HG03108 (cell line): Measurements from ENCODE around the gene ZNF76.
"Not testable (repeated sequence)": the region's sequence is repeated elsewhere in the genome, so short reads cannot be mapped to it uniquely, and the experiment has no call there.

ENCODE experiments used
- ATAC-seq: cut with Tn5 transposase; IDR thresholded peaks from one replicate; pipeline ENCODE4 v1.9.1; 2021; ENCODE audit warnings: moderate library complexity; ENCODE audit not compliant: unreplicated experiment

Gene ZNF76

DNA sequence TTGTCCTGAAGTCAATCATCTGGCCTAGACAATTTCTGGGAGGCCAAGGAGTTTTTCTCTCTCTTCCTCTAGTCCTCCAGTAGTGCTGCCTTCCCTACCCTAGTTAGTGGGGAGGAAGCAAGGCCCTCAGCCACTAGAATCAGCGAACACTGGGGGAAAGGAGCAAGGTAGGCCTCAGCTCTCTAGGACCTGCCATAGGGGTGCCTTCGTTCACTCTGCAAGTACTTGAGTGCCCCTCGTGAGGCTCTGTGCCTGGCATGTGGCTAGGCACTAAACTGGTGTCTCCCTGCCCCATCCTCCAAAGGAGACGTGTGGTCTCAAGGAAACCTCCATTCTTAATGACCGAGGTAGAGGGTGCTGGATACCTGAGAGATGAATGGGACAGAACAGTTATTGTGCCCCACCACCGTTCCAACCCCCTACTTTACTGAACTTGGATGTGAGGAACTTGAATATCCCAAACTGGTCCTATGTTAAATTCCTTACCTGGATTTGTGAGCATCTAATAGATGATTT, 39.1 kb downstream of the ZNF76 start:
- ATAC-seq: no peak

DNA sequence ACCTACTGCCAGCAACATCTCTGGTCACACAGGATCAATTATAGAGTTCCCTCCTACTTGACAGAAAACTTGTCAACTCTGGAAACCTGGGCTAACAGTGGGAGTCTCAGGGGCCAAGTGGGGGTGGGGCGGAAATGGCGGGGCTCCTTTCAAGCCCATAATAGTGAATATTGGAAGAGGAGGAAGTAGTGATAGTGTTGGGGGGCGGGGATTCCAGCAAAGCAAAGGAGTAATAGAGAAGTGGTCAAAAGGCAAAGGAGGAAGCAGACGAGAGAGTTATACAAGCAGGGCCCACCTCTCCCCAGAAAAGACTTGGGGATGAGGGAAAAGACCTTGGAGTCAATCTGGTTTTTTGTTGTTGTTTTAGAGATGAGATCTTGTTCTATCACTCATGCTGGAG, 40.1 kb downstream of the ZNF76 start:
- no peak for ATAC-seq

DNA sequence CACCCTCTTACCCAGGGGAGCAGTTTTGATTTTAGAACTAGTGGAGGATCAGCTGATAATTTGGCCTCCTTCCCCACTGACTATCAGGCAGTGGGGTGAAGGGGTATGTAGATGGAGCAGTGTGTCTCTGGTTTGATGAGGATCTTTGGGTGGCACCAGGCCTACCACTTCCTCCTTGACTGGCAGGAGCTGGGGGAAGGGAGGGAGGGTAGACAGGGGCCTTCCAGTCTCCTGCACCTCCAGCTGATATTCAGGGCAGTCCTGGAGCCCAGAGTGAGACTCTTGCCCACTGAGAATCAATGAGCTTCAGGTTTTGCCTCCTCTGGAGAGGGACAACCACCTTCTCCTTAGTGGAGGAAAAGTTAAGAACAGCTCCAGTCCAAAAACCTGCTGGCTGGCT, 41.3 kb downstream of the ZNF76 start:
- no peak for ATAC-seq

DNA sequence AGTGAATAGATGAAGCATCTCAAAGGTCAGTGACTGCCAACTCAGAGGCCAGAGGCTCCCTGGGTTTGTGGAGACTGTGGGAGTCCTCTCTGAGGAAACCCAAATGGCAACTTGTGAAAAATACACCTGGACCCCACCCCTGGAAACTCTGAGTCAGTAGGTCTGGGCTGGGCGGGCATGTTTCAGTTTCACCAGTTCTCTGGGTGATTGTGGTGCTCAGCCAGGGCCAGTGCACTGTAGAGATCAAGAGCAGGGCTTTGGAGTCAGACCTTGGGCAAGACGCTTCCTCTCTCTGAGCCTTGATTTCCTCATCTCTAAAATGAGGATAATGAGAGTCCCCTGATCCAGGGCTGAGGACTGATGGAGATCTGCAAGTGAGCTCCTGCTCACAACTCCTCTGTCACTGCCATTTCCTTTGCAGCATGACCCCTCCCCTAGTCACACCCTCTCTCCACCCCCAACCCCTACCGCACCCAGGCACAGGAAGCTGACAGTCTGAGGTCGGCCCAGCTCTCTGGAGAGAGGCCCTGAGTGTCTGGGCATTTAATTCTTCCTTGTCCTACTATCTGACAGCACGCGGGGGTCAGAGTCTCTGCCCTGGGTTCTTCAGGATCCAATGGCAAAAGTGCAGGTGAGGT, 43.2 kb downstream of the ZNF76 start:
- peak; percentile 79 for ATAC-seq

DNA sequence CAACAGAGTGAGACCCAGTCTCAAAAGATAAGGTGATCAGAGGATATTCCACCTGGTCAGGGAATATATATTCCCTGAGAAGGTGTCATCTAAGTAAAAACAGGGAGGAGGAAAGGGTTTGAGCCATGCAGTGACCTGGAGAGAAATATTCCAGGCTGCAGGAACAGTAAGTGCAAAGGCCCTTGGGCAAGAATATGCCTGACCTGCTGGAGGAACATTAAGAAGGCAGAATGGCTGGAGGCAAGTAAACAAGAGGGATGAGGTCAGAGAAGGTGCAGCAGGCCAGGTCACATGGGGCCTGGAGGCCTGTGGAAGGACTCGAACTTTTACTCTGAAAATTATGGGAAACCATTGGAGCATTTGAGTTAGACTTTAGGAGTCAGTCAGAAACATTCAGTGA, 44.8 kb downstream of the ZNF76 start:
- ATAC-seq: no peak

DNA sequence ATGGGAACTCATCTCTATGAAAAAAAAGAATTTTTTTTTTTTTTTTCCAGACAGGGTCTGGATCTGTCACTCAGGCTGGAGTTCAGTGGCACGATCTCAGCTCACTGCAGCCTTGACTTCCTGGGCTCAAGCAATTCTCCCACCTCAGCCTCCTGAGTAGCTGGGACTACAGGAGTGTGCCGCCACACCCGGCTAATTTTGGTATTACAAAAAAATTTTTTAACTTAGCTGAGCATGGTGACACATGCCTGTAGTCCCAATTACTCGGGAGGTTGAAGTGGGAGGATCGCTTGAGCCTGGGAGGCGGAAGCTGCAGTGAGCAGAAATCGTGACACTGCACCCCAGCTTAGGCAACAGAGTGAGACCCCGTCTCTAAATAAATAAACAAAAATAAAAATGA, 45.6 kb downstream of the ZNF76 start:
- ATAC-seq: no peak

DNA sequence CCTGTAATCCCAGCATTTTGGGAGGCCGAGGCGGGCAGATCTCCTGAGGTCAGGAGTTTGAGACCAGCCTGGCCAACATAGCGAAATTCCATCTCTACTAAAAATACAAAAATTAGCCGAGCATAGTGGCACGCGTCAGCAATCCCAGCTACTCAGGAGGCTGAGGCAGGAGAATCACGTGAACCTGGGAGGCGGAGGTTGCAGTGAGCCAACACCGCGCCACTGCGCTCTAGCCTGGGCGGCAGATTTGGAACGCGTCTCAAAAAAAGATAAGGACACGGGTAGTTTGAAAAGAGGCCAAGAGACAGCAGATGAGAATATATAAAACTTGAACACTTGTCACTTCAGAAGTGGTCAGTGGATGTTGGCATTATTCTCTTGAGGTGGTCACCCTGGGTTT, 47.6 kb downstream of the ZNF76 start:
- not testable (repeated sequence) for ATAC-seq

DNA sequence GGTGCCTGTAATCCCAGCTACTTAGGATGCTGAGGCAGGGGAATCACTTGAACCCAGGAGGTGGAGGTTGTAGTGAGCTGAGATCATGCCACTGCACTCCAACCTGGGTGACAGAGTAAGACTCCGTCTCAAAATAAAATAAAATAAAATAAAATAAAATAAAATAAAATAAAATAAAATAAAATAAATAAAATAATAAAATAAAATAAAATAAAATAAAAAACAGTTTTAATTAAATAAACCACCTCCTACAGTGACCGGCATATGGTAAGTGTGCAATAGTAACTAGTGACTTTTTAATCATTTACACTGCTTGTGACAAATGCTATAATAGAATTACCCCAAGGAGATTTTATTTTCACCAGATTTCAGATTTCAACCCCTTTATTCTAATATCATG, 49.0 kb downstream of the ZNF76 start:
- ATAC-seq: not testable (repeated sequence)

DNA sequence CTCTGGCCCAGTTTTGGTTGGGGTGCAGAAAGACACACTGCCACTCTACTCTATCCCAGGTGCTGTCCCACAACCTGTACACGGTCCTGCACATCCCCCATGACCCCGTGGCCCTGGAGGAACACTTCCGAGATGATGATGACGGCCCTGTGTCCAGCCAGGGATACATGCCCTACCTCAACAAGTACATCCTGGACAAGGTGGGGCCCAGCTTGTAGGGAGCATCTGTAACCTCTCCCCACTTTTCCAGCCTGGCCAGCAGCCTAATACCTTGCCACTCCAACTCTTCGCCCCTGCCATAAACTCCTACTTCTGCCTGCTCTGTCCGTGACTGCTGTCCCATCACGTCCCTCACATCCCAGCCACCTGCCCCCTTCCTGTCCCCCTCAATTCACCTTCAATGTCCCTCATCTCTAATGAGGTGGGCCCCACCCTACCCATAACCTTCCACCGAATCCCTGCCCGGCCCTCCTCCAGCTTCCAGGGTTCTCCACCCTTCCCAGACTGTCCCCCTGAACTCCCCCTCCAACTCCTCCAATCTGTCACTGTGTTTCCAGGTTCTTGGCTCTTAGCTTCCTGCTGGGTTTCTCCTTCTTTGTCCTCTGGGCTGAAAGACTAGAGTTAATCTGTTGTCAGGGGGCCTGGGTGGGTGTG, 50.2 kb downstream of the ZNF76 start:
- ATAC-seq: no peak

DNA sequence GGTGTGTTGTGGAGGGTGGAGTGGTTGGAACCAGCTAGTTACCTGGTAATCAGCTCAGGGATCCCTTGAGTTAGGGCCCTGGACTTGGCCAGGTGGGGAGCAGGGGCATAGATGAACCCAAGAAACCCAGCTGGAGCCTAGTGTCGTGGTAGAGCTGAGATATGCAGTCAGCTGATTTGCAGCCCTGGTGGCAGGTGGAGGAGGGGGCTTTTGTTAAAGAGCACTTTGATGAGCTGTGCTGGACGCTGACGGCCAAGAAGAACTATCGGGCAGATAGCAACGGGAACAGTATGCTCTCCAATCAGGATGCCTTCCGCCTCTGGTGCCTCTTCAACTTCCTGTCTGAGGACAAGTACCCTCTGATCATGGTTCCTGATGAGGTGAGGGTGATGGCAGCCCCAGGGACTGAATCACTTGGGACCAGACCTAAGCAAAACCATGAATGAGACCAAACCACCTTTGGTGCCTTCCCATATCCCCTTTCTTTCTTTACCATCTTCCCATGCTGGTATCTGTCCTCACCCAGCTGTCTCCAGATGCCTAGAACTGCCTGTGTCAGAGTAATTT, 50.8 kb downstream of the ZNF76 start:
- no peak for ATAC-seq

DNA sequence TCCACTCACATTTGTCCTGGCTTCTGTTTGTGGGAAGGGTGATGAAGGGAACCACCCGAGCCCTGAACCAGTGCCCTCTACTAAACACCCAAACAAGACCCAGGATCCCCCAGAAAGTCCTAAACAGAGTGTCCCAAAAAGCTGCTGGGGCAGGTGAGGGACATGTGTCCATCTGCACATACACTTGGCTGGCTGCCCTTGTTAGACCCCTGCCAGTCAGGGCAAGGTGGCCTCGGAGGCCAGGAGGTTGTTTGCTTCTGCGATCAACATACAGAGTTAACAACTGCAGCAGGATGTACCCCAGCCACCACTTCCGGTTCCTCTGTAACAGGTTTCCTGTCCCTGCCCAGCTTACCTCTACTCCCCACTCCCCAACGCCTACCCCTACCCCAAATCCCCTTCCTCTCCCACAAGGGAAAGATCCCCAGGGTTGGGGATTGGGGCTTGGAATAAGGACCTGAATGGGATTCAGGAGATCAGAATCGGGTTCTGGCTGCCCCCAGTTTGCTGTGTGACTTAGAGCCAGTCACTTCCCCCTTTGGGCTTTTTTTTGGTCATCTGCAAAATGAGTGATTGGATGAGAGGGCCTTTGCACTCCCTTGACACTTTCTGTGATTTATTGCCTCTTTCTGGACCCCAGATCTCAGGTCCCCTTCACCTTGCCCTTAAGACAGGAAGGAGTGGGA, 52.0 kb downstream of the ZNF76 start:
- no peak for ATAC-seq

DNA sequence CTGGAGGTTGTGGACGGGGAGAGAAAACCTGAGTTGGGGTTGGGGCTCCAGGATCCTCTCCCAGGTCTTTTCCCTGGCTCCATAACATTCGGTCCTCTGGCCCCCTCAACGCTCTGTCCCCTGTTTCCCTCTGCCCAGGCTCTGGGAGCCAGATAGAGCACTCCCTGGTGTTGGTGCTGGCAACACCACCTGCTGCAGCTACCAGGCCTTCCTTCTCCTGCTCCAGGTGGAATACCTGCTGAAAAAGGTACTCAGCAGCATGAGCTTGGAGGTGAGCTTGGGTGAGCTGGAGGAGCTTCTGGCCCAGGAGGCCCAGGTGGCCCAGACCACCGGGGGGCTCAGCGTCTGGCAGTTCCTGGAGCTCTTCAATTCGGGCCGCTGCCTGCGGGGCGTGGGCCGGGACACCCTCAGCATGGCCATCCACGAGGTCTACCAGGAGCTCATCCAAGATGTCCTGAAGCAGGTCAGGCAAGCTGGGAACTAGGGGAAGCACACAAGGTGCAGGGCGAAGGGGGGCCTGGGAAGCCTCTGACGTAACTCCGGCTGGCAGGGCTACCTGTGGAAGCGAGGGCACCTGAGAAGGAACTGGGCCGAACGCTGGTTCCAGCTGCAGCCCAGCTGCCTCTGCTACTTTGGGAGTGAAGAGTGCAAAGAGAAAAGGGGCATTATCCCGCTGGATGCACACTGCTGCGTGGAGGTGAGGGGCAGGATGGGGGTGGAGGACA, 52.7 kb downstream of the ZNF76 start:
- ATAC-seq: no peak

DNA sequence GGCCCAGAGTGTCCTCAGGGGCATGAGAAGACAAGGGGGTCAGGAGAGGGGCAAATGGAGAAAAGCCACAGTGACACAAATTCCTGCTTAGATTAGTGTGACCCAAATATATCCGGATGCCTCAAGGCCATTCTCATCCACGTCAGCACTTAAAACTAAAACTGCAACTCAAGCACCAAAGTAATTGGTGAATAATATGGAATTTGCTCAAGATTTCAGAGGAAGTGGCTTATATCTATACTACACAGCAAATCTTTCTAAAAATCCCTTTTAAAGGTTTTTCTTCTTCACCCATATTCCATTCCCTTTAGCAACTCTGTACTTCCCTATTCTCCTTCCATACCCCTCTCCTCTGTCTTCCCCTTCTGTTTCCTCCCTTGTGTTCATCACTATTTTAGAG, 53.3 kb downstream of the ZNF76 start:
- no peak for ATAC-seq

DNA sequence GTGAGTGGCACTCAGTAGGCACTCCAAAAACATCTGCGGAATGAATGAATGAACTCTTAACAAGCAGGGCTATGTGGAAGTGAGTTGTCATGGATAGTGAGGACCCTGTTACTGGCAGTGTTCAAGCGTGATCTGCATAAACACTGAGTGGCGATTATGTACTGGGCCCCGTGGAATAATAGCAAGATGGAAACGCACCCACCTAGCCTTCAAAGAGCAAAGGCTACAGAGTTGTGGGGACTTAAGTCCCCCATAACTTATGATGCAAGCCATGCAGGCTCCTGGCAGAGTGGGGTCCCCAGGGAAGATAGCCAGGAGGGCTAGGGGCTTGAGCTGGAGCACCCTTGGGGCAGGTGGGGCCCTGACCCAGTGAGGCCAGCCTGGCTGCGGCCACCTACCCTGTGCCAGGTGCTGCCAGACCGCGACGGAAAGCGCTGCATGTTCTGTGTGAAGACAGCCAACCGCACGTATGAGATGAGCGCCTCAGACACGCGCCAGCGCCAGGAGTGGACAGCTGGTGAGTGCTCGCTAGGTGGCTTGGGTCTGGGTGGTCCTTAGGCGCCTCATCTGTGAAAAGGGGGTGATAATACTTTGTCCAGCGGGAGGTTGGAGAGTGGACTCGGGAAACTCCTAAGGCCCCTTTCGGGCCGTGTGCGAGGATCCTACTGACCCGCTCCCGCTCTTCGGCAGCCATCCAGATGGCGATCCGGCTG, 58.1 kb downstream of the ZNF76 start:
- no peak for ATAC-seq

DNA sequence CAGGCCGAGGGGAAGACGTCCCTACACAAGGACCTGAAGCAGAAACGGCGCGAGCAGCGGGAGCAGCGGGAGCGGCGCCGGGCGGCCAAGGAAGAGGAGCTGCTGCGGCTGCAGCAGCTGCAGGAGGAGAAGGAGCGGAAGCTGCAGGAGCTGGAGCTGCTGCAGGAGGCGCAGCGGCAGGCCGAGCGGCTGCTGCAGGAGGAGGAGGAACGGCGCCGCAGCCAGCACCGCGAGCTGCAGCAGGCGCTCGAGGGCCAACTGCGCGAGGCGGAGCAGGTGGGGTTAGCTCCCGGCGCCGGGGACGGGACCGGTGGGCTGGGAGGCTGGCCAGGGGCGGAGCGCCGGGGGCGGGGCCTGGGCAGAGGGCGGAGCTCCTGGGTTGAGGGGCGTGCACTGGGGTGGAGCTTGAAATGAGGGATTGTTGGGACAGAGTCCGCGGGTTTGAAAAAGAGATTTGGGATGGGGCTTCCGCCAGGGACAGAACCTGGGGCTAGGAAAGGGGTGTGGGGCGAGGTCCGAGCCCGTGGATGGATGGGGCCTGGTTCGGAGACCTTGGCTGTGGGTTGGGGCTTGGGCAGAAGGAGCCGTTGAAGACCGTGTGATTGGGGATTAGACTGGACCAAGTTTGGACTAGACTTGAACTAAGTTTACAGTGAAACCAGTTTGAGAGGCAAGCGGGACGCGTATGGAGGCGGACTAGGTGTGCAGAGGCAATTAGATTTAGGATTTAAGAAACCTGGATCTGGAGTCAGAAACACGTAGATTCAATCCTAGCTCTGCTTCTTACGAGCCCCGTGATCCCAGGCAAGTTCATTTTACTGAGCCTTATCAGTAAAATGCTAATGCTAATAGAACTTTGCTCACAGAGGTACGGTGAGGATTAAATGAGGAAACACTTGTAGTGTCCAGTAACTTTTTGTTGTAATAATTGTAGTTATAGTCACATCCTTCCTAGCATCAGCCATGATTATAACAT, 58.9 kb downstream of the ZNF76 start:
- no peak for ATAC-seq

DNA sequence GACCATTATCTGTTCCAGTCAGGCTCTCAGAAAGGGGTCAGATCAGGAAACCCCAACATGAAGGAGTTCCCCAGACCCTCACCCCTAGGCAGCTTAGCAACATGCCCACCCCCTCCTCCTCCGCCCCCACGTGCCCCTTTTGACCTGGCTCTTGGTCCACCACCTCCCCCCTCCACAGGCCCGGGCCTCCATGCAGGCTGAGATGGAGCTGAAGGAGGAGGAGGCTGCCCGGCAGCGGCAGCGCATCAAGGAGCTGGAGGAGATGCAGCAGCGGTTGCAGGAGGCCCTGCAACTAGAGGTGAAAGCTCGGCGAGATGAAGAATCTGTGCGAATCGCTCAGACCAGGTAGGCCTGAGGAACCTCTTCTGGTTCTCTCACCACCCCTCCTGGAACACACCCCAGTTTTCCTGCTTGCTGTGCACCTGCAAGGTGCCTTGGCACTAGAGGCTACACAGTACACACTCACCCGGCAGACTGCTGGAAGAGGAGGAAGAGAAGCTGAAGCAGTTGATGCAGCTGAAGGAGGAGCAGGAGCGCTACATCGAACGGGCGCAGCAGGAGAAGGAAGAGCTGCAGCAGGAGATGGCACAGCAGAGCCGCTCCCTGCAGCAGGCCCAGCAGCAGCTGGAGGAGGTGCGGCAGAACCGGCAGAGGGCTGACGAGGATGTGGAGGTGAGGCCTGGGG, 60.0 kb downstream of the ZNF76 start:
- no peak for ATAC-seq

DNA sequence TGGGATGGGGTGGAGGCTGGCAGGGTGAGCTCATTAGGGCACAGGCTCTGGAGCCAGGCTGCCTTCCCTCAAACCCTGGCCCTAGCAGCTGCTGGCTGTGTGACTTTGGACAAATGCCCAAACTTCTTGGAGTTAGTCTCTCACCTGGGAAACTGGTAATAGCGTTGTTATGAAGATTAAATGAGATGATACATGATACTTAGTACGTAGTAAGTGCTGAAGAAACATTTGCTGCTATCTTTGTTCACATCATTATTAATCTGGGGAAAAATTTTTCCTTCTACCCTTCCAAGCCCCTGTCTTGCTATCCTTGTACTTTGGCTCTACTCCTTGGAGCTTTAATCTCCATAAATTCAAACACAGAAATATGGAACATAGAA, 60.5 kb downstream of the ZNF76 start:
- ATAC-seq: no peak

DNA sequence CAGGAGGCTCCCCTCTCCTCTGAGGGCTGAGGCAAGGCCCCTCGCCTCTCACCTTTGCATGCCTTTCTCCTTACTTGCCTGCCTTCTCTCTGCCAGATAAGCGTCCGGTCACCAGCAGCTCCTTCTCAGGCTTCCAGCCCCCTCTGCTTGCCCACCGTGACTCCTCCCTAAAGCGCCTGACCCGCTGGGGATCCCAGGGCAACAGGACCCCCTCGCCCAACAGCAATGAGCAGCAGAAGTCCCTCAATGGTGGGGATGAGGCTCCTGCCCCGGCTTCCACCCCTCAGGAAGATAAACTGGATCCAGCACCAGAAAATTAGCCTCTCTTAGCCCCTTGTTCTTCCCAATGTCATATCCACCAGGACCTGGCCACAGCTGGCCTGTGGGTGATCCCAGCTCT, 61.6 kb downstream of the ZNF76 start:
- no peak for ATAC-seq
